H1 (cell line): ENCODE measurements around the gene MTMR2. TPM values are rescaled to one million over a fixed set of nuclear protein-coding genes. Genes with fewer than 3 reads are reported as not detected.

Experiments
- CTCF ChIA-PET: fragments of 300-600 bp; sonication (Branson Sonifier 250); formaldehyde crosslinking; loops from one replicate; lab custom pipeline; 2021; ENCODE audit not compliant: partially characterized antibody; lab: Charles Lee
- POLR2A ChIA-PET: fragments of 300-600 bp; sonication (Branson Sonifier 250); formaldehyde crosslinking; loops from one replicate; lab custom pipeline; 2021; ENCODE audit warnings: inconsistent platforms; ENCODE audit not compliant: partially characterized antibody; lab: Charles Lee
- DNase-seq, 2 experiments: peaks; one replicate each; pipeline versions ENCODE4 v3.0.0 to v3.0.0-alpha.2; 2010 to 2022; ENCODE audit warnings: low spot score in 2 of 2, low read depth in 1 of 2, mixed read lengths in 1 of 2
- FAIRE-seq: peaks from 2 replicates; lab custom pipeline; 2011; peaks lifted over from hg19 to GRCh38; lab: Jason Lieb, UNC
- H2AFZ ChIP-seq: 2 replicates; pipeline ENCODE4 v1.8.1; 2012; ENCODE audit warnings: low read length, inconsistent platforms
- H2AK5ac ChIP-seq: 2 replicates; pipeline ENCODE4 v1.6.1; 2013; ENCODE audit warnings: low read depth, low read length
- H2BK120ac ChIP-seq: replicated peaks from 2 replicates; pipeline ENCODE3; 2013; ENCODE audit warnings: low read depth, low read length, inconsistent platforms
- H2BK12ac ChIP-seq: 2 replicates; pipeline ENCODE4 v1.6.1; 2013; ENCODE audit warnings: low read depth, low read length
- H2BK15ac ChIP-seq: 2 replicates; pipeline ENCODE4 v1.6.1; 2013; ENCODE audit warnings: low read length
- H2BK20ac ChIP-seq: 2 replicates; pipeline ENCODE4 v1.6.1; 2013; ENCODE audit warnings: low read length
- H2BK5ac ChIP-seq: 2 replicates; pipeline ENCODE4 v1.6.1; 2013; ENCODE audit warnings: low read depth, low read length
- H3K14ac ChIP-seq: 2 replicates; pipeline ENCODE4 v1.6.1; 2013; ENCODE audit warnings: inconsistent platforms; ENCODE audit not compliant: insufficient read length
- H3K18ac ChIP-seq: 2 replicates; pipeline ENCODE4 v1.6.1; 2013; ENCODE audit warnings: low read length; ENCODE audit errors: extremely low read depth
- H3K23ac ChIP-seq: 2 replicates; pipeline ENCODE4 v1.6.1; 2013; ENCODE audit warnings: inconsistent platforms; ENCODE audit not compliant: insufficient read length
- H3K23me2 ChIP-seq: 2 replicates; pipeline ENCODE4 v1.6.1; 2013; ENCODE audit warnings: low read depth, low read length
- H3K27ac ChIP-seq: 2 replicates; pipeline ENCODE4 v1.6.1; 2011; ENCODE audit warnings: low read depth, low read length, inconsistent platforms
- H3K27me3 ChIP-seq, 4 experiments: replicated peaks in 1 of 4; 1 replicate in 1 of 4; 2 replicates in 3 of 4; pipeline versions ENCODE4 v1.6.1 to v1.8.1; 2011 to 2013; ENCODE audit warnings: low read length in 3 of 4, mild to moderate bottlenecking in 3 of 4, inconsistent platforms in 2 of 4, mixed read lengths in 2 of 4, moderate library complexity in 1 of 4; ENCODE audit not compliant: control insufficient read depth in 3 of 4, insufficient read depth in 3 of 4; ENCODE audit errors: extremely low read depth in 1 of 4
- H3K36me3 ChIP-seq, 4 experiments: 2 replicates each; pipeline versions ENCODE4 v1.6.1 to v1.8.1; 2011 to 2013; ENCODE audit warnings: mild to moderate bottlenecking in 4 of 4, low read length in 3 of 4, moderate library complexity in 2 of 4, control low read depth in 1 of 4, inconsistent platforms in 1 of 4; ENCODE audit not compliant: insufficient read depth in 4 of 4, control insufficient read depth in 2 of 4
- H3K4ac ChIP-seq: replicated peaks from 2 replicates; pipeline ENCODE3; 2013; ENCODE audit warnings: low read length, low read depth, mixed read lengths, inconsistent platforms; ENCODE audit not compliant: insufficient read length
- H3K4me1 ChIP-seq, 4 experiments: replicated peaks in 1 of 4; 1 replicate in 1 of 4; 2 replicates in 3 of 4; pipeline versions ENCODE4 v1.6.1 to v1.8.1; 2011 to 2013; ENCODE audit warnings: low read length in 3 of 4, inconsistent platforms in 2 of 4, mixed read lengths in 1 of 4; ENCODE audit not compliant: insufficient read depth in 4 of 4, control insufficient read depth in 3 of 4
- H3K4me2 ChIP-seq, 2 experiments: 2 replicates each; pipeline versions ENCODE4 v1.6.1 to v1.8.1; 2011 to 2013; ENCODE audit warnings: low read depth in 2 of 2, low read length in 2 of 2, control low read depth in 1 of 2, inconsistent platforms in 1 of 2, mild to moderate bottlenecking in 1 of 2; ENCODE audit not compliant: insufficient read depth in 1 of 2
- H3K4me3 ChIP-seq, 4 experiments: fragments of 200-600, 300-600 bp in 1 of 4; sonication (generic), shearing (Covaris generic), sonication (Bioruptor Twin) in 1 of 4; 2 replicates each; pipeline versions ENCODE4 v1.5.1 to v1.8.1; 2011 to 2016; ENCODE audit warnings: low read length in 4 of 4, low read depth in 3 of 4, control low read depth in 2 of 4, inconsistent platforms in 2 of 4, mild to moderate bottlenecking in 2 of 4, mixed read lengths in 1 of 4, moderate library complexity in 1 of 4; ENCODE audit not compliant: insufficient read depth in 2 of 4; ENCODE audit errors: extremely low read depth in 1 of 4
- H3K56ac ChIP-seq: replicated peaks from 2 replicates; pipeline ENCODE3; 2013; ENCODE audit warnings: low read depth, mild to moderate bottlenecking, mixed read lengths, low read length, inconsistent platforms; ENCODE audit not compliant: insufficient read length
- H3K79me1 ChIP-seq: 2 replicates; pipeline ENCODE4 v1.6.1; 2013; ENCODE audit warnings: low read depth, low read length, control low read depth
- H3K79me2 ChIP-seq, 2 experiments: 2 replicates each; pipeline versions ENCODE4 v1.6.1 to v1.8.1; 2012 to 2013; ENCODE audit warnings: low read length in 2 of 2, mild to moderate bottlenecking in 2 of 2, inconsistent platforms in 1 of 2; ENCODE audit not compliant: insufficient read depth in 2 of 2, control insufficient read depth in 1 of 2
- H3K9ac ChIP-seq, 4 experiments: replicated peaks in 1 of 4; 1 replicate in 1 of 4; 2 replicates in 3 of 4; pipeline versions ENCODE4 v1.6.1 to v1.8.1; 2011 to 2013; ENCODE audit warnings: low read depth in 3 of 4, low read length in 3 of 4, control low read depth in 2 of 4, mild to moderate bottlenecking in 2 of 4, moderate library complexity in 2 of 4, inconsistent platforms in 1 of 4; ENCODE audit errors: extremely low read depth in 1 of 4
- H3K9me3 ChIP-seq, 2 experiments: 2 replicates each; pipeline versions ENCODE4 v1.6.1 to v1.8.1; 2012 to 2013; ENCODE audit warnings: mild to moderate bottlenecking in 2 of 2, moderate library complexity in 2 of 2, control low read depth in 1 of 2, inconsistent platforms in 1 of 2, low read depth in 1 of 2, low read length in 1 of 2, mixed read lengths in 1 of 2; ENCODE audit not compliant: insufficient read depth in 2 of 2
- H4K20me1 ChIP-seq, 2 experiments: replicated peaks in 1 of 2; 2 replicates each; pipeline versions ENCODE3 to v1.8.1; 2011 to 2013; ENCODE audit warnings: inconsistent platforms in 2 of 2, low read length in 2 of 2, mild to moderate bottlenecking in 1 of 2; ENCODE audit not compliant: insufficient read depth in 2 of 2, control insufficient read depth in 1 of 2
- H4K5ac ChIP-seq: 2 replicates; pipeline ENCODE4 v1.6.1; 2013; ENCODE audit warnings: low read length, low read depth, mixed read lengths, inconsistent platforms; ENCODE audit not compliant: insufficient read length
- H4K8ac ChIP-seq: 2 replicates; pipeline ENCODE4 v1.8.0; 2013; ENCODE audit warnings: mild to moderate bottlenecking, moderate library complexity, low read length, inconsistent platforms; ENCODE audit not compliant: insufficient read depth; ENCODE audit errors: extremely low read depth
- H4K91ac ChIP-seq: replicated peaks from 2 replicates; pipeline ENCODE3; 2013; ENCODE audit warnings: low read length, mixed read lengths, inconsistent platforms; ENCODE audit not compliant: insufficient read length
- ASH2L ChIP-seq: fragments of 200-600, 300-600 bp; sonication (generic); IDR thresholded peaks from one replicate; pipeline ENCODE4 v1.7.1; 2017; ENCODE audit warnings: low read length
- CEBPB ChIP-seq: IDR thresholded peaks from 2 replicates; pipeline ENCODE4 v1.6.1; 2012; ENCODE audit warnings: low read depth, low read length
- CHD2 ChIP-seq: IDR thresholded peaks from 2 replicates; pipeline ENCODE4 v1.6.1; 2012; ENCODE audit warnings: low read length, improper control_type of control experiment
- GABPA ChIP-seq: IDR thresholded peaks from 2 replicates; pipeline ENCODE4 v1.6.1; 2011; ENCODE audit warnings: mild to moderate bottlenecking, low read length, moderate library complexity, borderline replicate concordance; ENCODE audit not compliant: insufficient read depth
- HDAC2 ChIP-seq, 2 experiments: fragments of 300-600 bp in 1 of 2; sonication (generic) in 1 of 2; IDR thresholded peaks; 2 replicates each; pipeline ENCODE4 v1.6.1; 2011 to 2012; ENCODE audit warnings: low read depth in 2 of 2, low read length in 2 of 2, mild to moderate bottlenecking in 2 of 2, moderate library complexity in 2 of 2, borderline replicate concordance in 1 of 2, inconsistent platforms in 1 of 2
- JUN ChIP-seq: IDR thresholded peaks from 2 replicates; pipeline ENCODE4 v1.6.1; 2011; ENCODE audit warnings: low read depth, mild to moderate bottlenecking, improper control_type of control experiment, low read length
- SAP30 ChIP-seq: fragments of 300-600 bp; sonication (generic); IDR thresholded peaks from 2 replicates; pipeline ENCODE4 v1.7.1; 2012; ENCODE audit warnings: low read length, moderate library complexity, mild to moderate bottlenecking, inconsistent platforms; ENCODE audit not compliant: insufficient read depth, insufficient replicate concordance
- SIN3A ChIP-seq, 2 experiments: IDR thresholded peaks in 1 of 2; conservative IDR thresholded peaks in 1 of 2; 2 replicates each; pipeline ENCODE4 v1.6.1; 2011 to 2012; ENCODE audit warnings: low read length in 2 of 2, improper control_type of control experiment in 1 of 2, low read depth in 1 of 2, mild to moderate bottlenecking in 1 of 2
- SIX5 ChIP-seq: IDR thresholded peaks from 2 replicates; pipeline ENCODE4 v1.6.1; 2011; ENCODE audit warnings: mild to moderate bottlenecking, low read depth, low read length
- SP2 ChIP-seq: IDR thresholded peaks from 2 replicates; pipeline ENCODE4 v1.6.1; 2012; ENCODE audit warnings: mild to moderate bottlenecking, low read length, inconsistent platforms
- TBP ChIP-seq: IDR thresholded peaks from 2 replicates; pipeline ENCODE4 v1.6.1; 2011; ENCODE audit warnings: low read depth, low read length, improper control_type of control experiment
- TCF12 ChIP-seq: IDR thresholded peaks from 2 replicates; pipeline ENCODE4 v1.6.1; 2011; ENCODE audit warnings: low read depth, mild to moderate bottlenecking, low read length
- WGBS, 2 experiments: shearing (Covaris generic) in 1 of 2; methylation state at CpG; one replicate each; pipeline versions ENCODE4 v1.1.6 to v1.1.7; 2013 to 2015; ENCODE audit warnings: low lambda C conversion rate in 2 of 2, mixed read lengths in 2 of 2, inconsistent platforms in 1 of 2, low coverage in 1 of 2, missing lambda C conversion rate in 1 of 2; ENCODE audit not compliant: insufficient replicate concordance in 2 of 2, insufficient coverage in 1 of 2, insufficient read length in 1 of 2; ENCODE audit errors: extremely low coverage in 1 of 2, missing lambda C conversion rate in 1 of 2; 5-methylcytosine and 5-hydroxymethylcytosine counted together
- polyA plus RNA-seq, 7 experiments: library from polyadenylated mRNA; depleted of rRNA in 3 of 7; stranded (reverse) in 5 of 7; unstranded in 2 of 7; fragments of >200 nt in 5 of 7; fragments of 200-250 nt in 2 of 7; gene quantifications; 1 replicate in 5 of 7; 2 replicates in 1 of 7; 4 replicates in 1 of 7; pipeline versions ENCODE4 v1.2.1 to v1.2.3, GENCODE V29; 2011 to 2013; ENCODE audit warnings: missing spikeins in 2 of 7, mixed read lengths in 2 of 7
- total RNA-seq: library from RNA; stranded (reverse); fragmentation: NEBNext Ultra II Directional; extraction: Animal tissue kit (Norgen Biotek cat#: 25700); gene quantifications from 2 replicates; pipeline ENCODE4 v1.2.1, GENCODE V29; 2021
- TF ChIP-seq, protein P1 (sequence below): IDR thresholded peaks from 2 replicates; pipeline ENCODE4 v1.6.1; 2012; ENCODE audit warnings: inconsistent platforms

Gene MTMR2
- total and polyA plus RNA-seq, 2 of the 8 experiments (the other 6 are each of a cell fraction or from before 2014, with no cell fraction given), result 16.7 to 52.9 TPM

DNA sequence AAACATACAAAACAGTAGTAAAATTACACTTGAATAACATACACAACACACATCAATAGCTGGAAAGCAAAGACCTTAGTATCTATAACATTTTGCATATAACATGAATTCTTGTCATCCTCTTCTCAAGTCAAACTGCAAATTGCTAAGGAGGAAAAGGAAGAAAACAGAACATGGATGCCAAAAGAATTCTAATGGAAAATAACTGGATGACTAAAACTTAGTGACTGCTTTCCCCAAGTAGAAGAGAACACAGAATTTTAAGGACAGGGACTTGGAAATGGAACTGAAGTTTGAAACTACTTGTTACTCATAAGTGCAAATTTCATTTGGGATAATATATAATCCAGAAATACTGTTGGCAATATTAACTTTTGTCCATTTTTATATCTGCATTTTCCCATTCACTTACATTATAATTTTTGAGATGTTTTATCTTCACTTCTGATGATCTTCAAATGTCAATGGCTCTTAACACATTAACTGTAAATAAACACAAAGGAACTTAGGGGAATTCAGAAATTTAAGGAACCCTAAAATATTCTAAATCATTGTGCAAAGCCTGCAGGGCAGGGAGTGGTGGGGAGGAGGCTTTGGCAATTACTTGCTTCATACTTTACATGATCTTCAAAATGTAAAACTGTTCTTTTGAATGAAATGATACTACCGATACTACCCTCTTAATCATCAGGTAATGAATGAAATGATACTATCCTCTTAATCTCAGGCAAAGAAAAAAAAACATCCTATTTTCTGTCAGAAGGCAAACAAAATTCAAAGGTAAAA is 9.9 kb downstream of the MTMR2 start:
- H4K5ac ChIP-seq, result no peak overlapping the region
- H3K4me3 ChIP-seq, result no peak overlapping the region
- no peak overlapping the region for H4K8ac ChIP-seq
- no peak overlapping the region for H3K4ac ChIP-seq
- no peak for FAIRE-seq
- no peak for DNase-seq
- no peak overlapping the region for H2BK15ac ChIP-seq
- CTCF ChIA-PET, result no interaction called here
- H2AFZ ChIP-seq, result no peak overlapping the region
- H2AK5ac ChIP-seq, result no peak overlapping the region
- no peaks in the 10 kb centered on the region for H3K36me3 ChIP-seq
- H3K18ac ChIP-seq, result no peak overlapping the region
- H4K91ac ChIP-seq, result no peak overlapping the region
- H2BK5ac ChIP-seq, result no peak overlapping the region
- H3K27me3 ChIP-seq, result no peaks in the 10 kb centered on the region
- no peaks in the 10 kb centered on the region for H3K4me1 ChIP-seq
- H2BK12ac ChIP-seq, result no peak overlapping the region
- H3K4me2 ChIP-seq, result no peak overlapping the region
- POLR2A ChIA-PET, result no interaction called here
- peaks cover 0 to 3% of the 10 kb centered on the region in 2 experiments for H4K20me1 ChIP-seq
- no peak overlapping the region for H2BK120ac ChIP-seq
- H3K9me3 ChIP-seq, result no peaks in the 10 kb centered on the region
- H3K56ac ChIP-seq, result no peak overlapping the region
- H3K79me1 ChIP-seq, result 0 out of 2 replicates have a peak, but pooled peaks cover 7% of the 10 kb centered on the region
- no peak overlapping the region for H3K27ac ChIP-seq
- no peak overlapping the region for H3K9ac ChIP-seq
- no peak overlapping the region for H2BK20ac ChIP-seq
- H3K23me2 ChIP-seq, result no peaks in the 10 kb centered on the region; the same call in 1 of the 2 replicates
- no peak overlapping the region for H3K23ac ChIP-seq
- no peak overlapping the region for H3K14ac ChIP-seq
- 91% methylated on average over 1 of the region's 1 CpG; no CpG with 5 or more reads in 1 of the 2 experiments for WGBS, 2 experiments
- H3K79me2 ChIP-seq, result peaks cover 0 to 68% of the 10 kb centered on the region in 2 experiments; a peak in 2 of 4 replicates
- TF ChIP-seq HDAC2 (IDR thresholded peaks at IDR 0.05; ENCODE audit: borderline replicate concordance in 1 of 2, low read depth in 2 of 2, low read length in 2 of 2) (no peak), CEBPB (no peak), SAP30 (no peak), TBP (no peak), ASH2L (no peak), SIN3A (conservative IDR thresholded peaks at IDR 0.05 in 1 of 2, IDR thresholded peaks at IDR 0.05 in 1 of 2; ENCODE audit: low read depth in 1 of 2, low read length in 2 of 2) (no peak), SP2 (no peak), TCF12 (no peak), JUN (no peak), SIX5 (no peak), CHD2 (no peak), GABPA (no peak)
- TF ChIP-seq, protein P1, sequence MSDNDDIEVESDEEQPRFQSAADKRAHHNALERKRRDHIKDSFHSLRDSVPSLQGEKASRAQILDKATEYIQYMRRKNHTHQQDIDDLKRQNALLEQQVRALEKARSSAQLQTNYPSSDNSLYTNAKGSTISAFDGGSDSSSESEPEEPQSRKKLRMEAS, result no peak
